Right lobe of liver (tissue), 4 donors: Measurements from ENCODE around the gene FANCE.

Source experiments
- CTCF ChIP-seq, 4 donors: fragments of 200-600 bp in 3 of 4; fragments of 450-650 bp in 1 of 4; IDR thresholded peaks; one replicate each; pipeline versions ENCODE4 v1.5.1 to v1.8.0; 2016 to 2022; ENCODE audit warnings: antibody characterized with exemption in 4 of 4, mild to moderate bottlenecking in 2 of 4
- POLR2A ChIP-seq: fragments of 450-650 bp; IDR thresholded peaks from one replicate; pipeline ENCODE4 v1.6.1; 2017; ENCODE audit warnings: antibody characterized with exemption, mild to moderate bottlenecking
- donor health status: DM: no; HTN: no; CAD: no.
- donor health status: DM: no; HTN: no; CAD: no.
- donor health status: DM: no; HTN: yes; CAD: no.

GRCh38 chr6:35454391-35455110, 2.4 kb downstream of the FANCE start:
- TF ChIP-seq CTCF (IDR thresholded peaks at IDR 0.05) (no peak), POLR2A (no peak)
